GM21529 (cell line): Measurements from ENCODE around the gene PPM1H.
"Not testable (repeated sequence)": the region's sequence is repeated elsewhere in the genome, so short reads cannot be mapped to it uniquely, and the experiment has no call there.

Experiments used
- ATAC-seq: cut with Tn5 transposase; IDR thresholded peaks from one replicate; pipeline ENCODE4 v1.9.1; 2021; ENCODE audit not compliant: unreplicated experiment

The PPM1H gene

DNA sequence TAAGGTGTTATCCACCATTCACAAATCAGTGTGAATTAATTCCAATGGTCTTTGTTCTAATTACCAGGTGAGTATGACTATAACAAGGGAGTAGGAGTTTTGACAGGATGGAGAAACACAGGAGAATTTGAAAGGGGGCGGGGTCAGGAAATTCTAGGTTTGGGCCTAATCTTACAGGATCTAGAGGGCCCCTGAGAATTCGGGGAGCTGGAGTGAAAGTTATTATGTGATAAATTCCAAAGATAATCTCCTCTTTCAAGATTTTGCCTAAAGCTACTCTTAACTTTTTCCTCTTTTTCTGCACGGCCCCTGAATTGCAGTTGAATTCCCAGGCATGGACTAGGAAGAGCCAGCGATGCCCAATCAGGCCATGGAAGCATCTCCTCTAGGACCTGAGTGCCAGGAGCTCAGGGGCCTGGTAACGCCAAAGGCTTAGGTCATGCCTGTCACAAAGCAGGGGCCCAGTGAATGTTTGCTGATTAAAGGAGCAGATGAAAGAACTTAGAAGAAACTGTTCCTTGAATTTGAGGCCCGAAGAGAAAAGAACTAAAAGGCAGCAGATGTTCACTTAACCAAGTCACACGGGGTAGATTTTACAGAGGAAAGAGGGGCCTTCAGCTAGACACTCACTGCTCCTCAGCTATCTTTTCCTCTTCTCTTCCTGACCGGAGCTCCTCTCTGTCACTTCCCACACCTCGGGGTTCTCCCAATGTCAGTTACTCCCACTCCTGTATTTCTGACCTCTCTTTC is 195.5 kb downstream of the PPM1H start:
- ATAC-seq, result no peak

DNA sequence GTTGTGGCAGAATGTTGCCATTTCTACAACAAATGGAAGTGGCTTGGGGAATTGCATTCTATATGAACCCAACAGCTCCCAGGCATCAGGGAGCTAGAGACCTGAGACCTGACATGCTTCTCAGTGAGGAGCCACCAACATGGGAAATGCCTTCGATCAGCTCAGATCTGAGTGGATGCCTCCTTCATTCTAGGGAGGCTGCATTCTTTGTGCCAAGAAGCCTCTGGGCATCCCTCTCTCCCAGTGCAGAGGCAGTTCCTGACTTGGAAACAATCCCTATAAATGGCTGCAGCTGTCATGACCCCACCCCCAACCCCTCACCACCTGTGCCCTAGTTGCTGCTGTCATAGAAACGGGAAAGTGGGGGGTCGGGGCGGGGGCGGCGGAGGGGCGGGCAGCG is 196.3 kb downstream of the PPM1H start:
- no peak for ATAC-seq

DNA sequence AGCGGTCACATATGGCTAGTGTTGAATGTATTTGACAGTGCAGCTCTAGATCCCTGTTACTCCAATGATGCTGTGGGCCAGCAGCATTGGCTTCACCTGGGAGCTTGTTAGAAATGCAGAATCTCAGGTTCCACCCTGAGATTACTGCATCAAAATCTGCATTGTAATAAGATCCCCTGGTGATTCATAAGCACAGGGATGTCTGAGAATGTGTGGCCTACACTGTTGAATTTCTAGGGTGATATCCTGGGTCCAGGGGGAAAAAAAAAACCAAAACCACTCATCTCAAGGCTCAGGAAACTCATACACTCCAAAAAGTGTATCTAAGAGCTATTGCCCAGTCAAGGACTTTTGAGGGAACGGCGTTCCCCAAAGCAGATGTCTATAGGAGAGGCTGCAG is 196.8 kb downstream of the PPM1H start:
- no peak for ATAC-seq

DNA sequence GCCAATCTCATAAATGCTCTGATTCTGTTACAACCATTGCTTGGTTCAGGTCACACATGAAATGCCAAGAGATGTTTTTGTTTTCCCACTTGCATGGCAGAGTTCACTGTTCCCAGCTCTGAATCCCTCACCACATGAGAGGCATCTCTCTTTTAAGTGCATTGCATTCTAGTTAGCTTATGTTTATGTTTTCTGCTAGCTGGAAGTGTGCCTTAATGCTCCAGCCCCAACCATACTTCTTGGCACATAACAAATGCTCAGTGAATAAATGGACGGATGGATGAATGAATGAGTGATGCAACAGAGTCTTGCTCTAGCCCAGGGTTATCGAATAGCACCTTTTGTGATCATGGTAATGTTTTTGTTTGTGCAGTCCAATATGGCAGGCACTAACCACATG is 197.3 kb downstream of the PPM1H start:
- no peak for ATAC-seq

DNA sequence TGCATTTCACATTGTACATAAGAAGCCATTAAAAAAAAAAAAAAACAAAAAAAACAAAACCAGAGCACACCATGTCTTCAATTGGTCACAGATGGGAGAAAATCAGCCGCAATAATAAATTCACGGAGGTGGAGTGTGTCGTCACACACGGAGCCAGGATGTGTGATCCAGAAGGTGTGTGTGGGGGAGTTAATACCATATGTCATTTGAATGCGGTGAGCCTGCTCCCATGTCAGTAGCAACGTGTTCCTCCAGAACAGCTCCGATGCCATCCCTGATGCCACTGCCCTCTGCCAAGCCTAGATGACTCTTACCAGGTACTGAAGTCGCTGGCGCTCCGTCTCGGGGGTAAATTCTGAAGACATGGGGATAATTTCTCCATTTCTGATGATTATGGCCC is 197.8 kb downstream of the PPM1H start:
- no peak for ATAC-seq

DNA sequence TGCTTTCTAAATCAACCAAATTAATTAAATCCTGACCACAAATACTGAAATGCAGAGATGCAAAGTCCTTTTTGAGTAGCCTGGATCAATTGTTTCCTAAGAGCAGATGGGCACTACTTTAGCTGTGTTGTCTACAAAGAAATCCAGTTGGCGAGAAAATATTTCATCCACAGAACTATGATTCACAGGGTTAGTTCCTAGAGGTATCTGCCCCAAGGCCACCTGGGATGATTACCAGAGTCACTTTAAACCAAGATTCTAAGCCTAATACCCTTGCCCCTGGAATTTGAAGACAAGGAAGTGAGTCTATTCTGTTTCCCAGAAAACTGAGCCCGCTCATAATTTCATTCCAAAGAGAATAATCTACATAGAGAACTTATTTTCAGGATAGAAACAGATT is 198.4 kb downstream of the PPM1H start:
- ATAC-seq, result no peak

DNA sequence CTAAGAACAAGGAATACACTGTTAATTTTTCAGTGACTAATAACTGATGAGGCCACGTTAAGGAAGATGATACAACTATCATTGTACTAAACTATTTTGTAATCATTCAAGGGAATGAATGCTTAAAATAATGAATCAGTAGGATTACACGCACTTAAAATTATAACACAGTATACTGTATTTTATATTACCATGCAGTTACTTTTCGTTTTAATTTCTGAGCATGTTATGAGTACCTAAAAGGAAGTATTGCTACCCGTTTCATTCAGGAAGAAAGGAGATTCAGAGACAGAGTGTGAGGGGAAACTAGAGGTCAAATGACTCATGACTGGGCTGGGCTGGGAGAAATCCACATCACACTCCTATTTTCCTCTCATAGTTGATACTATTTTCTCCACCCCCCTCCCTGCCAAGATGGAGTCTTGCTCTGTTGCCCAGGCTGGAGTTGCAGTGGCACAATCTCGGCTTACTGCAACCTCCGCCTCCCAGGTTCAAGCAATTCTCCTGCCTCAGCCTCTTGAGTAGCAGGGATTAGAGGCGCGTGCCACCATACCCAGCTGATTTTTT is 202.0 kb downstream of the PPM1H start:
- ATAC-seq, result peak; percentile 57

DNA sequence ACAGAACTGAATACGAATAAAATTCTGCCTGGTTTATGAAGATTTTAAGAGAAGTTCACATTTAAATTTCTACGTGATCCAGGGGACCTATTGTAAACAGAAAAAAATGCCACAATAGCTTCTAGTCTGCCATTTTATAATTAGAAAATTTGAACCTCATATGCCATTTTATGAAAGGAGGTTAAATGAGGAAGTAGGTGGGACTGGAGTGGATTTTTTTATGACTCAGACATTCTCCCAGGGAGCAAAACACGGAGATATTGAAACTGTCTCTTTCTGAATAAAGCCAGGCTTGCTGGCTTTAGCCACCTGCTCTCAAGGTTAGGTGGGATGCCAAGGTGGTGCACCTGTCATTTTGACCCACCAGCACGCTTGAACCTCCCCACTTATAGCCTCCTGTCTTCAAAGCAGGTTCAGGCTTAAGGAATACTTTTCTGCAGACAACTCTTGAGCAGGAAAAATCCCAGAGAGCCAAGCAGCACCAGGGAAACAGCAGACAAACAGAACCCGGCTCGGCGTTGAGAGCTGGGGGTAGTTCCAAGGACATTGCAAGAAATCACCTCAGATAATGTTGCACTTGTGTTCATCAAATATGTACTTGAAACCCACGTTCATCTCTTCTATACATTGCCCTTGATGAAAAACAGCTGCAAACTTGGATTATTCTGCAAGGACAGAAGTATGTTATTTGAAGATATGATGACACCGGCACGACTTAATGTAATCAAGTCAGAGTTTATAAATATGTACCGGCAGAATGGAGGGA is 203.7 kb downstream of the PPM1H start:
- no peak for ATAC-seq

DNA sequence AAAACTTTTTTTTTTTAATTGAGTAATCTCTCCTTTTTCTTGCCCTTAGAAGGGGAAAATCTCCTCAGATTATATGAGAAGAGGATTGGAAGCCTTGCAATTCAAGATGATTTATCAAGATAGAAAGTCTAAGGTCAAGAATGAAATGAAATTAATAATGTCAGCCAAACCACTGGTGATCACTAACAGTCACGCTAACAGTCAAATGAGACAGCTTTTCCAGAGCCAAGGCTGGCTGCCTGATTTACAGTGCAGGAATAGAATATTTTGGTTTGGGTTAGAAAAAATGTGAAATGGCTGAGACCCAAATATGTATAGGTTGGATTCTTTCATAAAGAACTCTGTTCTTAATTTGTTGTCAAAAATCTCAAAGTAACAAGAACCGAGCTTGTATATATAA is 204.3 kb downstream of the PPM1H start:
- ATAC-seq, result no peak

DNA sequence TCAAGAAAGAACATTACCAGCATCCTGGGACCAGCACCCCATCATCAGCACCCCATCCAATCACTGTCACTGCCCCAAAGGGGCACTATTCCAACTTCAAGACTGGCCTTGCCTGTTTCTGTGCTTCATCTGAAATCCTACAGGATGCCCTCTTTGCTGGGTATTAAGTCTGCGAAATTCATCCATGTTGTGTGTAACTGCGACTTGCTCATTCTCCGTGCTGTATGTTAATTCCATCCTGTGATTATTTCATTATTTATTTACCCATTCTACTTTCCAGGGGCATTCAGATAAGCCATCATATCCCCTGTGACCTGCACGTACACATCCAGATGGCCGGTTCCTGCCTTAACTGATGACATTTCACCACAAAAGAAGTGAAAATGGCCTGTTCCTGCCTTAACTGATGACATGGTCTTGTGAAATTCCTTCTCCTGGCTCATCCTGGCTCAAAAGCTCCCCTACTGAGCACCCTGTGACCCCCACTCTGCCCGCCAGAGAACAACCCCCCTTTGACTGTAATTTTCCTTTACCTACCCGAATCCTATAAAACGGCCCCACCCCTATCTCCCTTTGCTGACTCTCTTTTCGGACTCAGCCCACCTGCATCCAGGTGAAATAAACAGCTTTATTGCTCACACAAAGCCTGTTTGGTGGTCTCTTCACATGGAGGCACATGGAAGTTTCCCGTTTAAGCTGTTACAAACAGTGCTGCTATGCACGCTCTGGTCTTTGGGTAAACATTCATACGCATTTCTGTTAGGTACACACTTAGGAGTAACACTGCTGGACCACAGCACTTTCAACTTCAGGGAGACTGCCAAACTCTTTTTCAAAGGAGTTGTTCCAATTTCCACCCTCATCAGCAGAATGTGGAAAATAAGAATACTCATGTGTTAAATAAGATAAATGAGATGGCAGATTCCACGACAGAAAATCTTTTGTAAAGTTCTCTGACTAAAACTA is 205.1 kb downstream of the PPM1H start:
- not testable (repeated sequence) for ATAC-seq

DNA sequence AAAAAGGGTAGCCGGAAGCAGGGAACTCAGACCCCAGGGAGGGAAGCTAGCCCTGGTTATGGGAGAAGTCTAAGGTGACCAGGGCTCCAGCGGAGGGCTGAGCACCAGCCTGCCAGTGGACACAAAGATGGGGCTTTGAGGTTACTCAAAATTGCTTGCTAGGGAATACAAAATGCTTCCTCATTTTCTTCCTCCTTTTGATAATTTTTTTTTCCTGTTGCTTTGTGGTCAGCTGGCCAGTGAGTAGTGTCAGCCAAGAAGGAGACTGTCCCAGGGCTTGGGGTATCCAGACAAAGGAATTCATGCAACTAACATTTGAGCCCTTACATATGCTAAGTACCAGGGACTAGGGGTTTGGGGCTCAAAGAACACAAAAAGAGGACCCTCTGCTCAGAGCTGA is 206.2 kb downstream of the PPM1H start:
- ATAC-seq, result no peak

DNA sequence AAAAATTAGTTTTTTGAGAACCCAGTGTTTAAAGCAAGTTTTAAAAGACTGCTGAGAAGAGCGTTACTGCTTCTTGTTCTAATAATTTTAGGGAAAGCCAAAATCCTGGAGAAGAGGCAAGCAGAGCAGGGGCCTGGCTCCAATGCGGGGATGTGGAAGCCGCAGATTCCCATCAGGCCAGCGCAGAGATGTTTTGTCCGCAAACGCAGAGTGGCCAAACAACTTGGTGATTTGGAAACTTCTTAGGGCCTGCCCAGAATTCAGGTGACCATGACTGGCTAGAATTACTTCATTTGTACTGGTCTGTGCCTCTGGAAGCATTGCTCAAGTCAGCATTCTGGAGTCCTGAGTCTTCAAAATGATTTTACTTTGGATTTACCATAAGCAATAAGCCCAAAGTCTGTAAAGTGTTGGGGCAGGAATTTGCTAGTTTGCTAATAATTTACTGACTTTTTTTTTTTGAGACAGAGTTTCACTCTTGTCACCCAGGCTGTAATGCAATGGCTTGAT is 208.4 kb downstream of the PPM1H start:
- no peak for ATAC-seq

DNA sequence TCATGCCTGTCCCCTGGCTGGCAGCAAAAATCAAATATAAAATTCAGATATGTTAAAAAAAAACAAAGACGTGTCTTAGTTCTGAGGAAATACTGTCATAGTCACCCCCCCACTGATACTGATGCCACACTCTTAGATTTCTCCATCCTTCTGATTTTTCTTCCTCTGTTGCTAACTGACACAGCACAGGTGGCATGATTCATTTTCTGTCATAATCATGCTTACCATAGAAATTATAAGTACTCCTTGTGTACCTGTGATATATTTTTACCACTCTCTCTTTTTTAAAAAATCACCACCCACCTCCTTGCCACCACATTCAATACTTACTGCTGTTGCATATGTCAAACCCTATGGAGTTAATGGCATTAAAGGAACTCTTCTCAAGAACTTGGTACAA is 209.2 kb downstream of the PPM1H start:
- ATAC-seq, result no peak

DNA sequence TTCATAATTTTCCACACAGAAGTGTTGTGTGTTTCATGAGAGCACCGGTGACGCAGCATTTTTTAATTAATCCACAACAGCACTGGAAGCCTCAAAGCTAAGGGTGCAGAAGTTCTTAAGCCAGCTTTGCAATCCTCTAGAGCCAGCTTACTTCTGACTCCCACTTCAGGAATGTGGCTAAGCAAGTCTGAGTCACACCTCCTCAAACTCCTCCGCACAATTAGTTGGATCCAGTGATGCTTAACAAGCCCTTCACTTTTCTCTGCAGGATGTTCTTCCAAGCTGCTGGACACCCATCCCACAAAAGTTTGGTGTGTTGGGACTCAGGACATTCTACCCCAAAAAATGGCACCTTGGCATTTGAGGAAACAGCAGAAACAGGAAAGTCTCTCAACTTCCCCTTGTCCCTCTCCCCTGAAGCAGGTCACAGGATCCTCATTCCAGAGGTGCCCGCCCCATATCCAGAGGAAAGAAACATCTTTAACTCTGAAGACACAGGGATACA is 210.0 kb downstream of the PPM1H start:
- ATAC-seq, result no peak

DNA sequence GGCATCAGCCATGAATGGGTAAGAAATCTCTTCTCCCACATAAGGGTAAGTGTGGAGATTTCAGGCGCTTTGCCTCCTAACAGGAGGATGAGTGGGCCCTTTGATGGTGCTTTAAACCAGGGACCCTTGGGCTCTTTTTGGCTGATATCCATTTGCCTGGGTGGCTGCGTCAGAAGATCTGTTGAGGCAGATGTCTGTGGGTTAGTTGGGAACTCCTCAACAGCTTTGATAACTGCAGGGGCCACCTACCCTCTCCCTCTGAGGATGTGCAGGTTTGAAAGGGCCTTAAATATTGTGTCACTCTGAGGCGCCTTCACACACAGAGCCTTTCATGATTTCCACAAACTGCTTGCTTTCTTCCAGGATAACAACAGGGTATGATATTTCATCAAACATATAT is 210.7 kb downstream of the PPM1H start:
- ATAC-seq, result no peak

DNA sequence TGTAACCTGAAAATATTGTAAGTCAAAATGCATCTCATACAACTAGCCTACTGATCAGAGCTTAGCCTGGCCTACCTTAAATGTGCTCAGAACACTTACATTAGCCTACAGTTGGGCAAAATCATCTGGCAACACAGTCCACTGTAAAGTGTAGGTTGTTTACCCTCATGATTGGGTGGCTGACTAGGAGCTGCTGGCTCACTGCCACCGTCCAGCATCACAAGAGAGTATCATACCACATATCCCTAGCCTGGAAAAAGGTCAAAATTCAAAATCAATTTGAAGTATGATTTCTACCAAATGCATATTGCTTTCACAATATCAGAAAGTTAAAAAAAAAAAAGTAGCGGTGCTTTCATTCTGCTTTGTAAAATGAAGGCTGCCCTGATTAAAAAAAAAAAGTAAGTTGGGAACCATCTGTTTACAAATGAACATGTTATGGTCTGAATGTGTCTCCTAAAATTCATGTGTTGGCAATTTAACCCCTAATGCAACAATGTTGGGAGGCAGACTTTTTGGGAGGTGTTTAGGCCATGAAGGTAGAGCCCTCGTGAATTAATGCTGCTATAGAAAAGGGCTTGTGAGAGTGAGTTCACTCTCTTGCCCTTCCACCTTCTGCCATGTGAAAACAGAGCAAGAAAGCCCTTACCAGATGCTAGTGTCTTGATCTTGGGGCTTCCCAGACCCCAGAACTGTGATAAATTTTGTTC is 211.8 kb downstream of the PPM1H start:
- ATAC-seq, result no peak

DNA sequence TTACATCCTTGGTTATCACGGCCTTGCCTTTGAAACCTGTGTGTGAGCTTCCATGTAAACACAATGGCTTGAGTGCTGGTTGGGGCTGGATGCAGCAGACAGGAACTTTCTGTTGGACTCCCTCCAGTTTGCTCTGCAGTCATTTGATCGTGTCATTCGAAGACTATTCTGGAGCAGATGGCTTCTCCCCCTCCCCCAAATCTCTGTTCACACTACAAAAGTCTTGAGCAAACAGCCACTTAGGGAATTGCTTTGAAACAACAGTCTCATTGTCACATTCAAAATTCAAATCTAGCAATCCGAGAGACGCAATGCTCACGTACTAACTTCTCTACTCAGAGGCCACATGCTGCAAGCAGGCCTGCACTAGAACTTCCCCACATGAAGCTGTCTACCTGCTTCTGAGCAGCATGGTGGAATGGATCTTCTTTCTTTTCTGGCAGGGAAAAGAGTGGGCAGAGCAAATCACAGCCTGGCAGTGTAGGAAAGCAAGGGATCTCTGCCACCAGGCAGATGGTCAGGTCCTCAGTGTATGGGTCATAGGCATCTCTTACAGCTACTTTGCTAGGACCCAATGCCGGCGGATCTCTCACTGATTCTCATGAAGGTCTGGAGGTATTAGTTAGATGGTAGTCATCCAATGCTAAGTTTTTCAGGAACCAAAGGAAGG is 214.2 kb downstream of the PPM1H start:
- no peak for ATAC-seq

DNA sequence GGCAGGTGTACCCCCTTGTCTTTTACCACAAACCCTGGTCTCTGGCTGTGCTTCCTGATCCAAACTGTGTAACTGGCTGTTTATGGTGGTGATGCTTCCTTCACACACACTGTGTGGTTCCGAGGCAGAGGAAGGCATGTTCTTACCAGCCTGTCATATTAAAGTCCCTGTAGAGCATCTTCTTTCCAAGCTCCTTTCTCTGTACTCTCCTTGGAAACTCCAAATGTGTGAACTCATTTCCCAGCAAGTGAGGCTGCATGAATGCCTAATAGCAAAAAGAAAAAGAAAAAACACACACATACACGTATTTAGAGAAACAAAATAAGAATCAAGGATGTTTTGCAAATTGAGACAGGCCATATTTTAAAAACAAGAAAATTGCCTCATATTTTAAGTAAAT is 214.9 kb downstream of the PPM1H start:
- ATAC-seq, result no peak

DNA sequence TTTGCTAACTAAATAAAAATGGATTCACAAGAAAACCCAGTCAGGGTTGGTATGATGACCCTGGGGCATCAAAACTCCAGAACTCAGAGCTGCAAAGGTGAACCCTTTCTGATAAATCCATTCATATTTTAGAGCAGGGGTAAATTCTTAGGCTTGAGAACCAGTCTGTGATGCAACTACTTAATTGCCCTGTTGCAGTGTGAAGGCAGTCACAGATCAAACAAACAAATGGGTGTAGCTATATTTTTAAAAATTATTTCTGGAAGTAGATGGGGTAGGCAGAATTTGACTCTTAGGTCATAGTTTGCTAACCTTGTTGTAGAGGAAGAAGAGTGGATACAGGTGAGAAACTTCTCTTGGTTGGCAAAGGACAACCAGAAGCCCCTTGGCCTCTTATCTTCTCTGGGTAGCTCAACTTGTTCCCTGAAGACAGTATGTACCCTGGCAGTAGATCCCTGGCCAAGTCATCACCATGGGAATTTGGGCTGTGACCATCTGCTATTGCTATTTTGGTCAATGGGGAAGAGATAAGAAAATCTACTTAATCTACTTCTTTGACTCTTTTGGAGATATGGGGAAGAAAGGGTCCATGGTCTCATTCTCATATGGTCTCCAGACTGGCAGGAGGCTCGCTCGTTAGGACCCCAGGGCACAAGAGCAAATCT is 216.1 kb downstream of the PPM1H start:
- ATAC-seq, result no peak
